A549 treated with AZD9567 at 1 μM for 4 hours (cell line): ENCODE measurements around the gene TRIM47. TPM values are rescaled to one million over a fixed set of nuclear protein-coding genes. Genes with fewer than 3 reads are reported as not detected.

Source experiments
- total RNA-seq: library from RNA; stranded (reverse); fragments of 200-300 nt; extraction: Qiagen RNA extraction; gene quantifications from 5 replicates; pipeline ENCODE4 v1.2.3, GENCODE V29; 2022; ENCODE audit not compliant: insufficient read depth

The TRIM47 gene
- total RNA-seq, result 149 to 167 TPM (median 156 TPM) in 5 replicates

GRCh38 chr17:75878174-75878998 lies at the start of gene TRIM47:
Gene TRIM47 (minus strand): TSS chr17:75878581. CDS start chr17:75878548, 33 bp downstream.

GRCh38 chr17:75904749-75905521 lies 26.6 kb upstream of the TRIM47 start, which contains the start of gene MRPL38:
Gene MRPL38 (minus strand): TSS chr17:75904884. CDS start chr17:75904875, 9 bp downstream.

DNA sequence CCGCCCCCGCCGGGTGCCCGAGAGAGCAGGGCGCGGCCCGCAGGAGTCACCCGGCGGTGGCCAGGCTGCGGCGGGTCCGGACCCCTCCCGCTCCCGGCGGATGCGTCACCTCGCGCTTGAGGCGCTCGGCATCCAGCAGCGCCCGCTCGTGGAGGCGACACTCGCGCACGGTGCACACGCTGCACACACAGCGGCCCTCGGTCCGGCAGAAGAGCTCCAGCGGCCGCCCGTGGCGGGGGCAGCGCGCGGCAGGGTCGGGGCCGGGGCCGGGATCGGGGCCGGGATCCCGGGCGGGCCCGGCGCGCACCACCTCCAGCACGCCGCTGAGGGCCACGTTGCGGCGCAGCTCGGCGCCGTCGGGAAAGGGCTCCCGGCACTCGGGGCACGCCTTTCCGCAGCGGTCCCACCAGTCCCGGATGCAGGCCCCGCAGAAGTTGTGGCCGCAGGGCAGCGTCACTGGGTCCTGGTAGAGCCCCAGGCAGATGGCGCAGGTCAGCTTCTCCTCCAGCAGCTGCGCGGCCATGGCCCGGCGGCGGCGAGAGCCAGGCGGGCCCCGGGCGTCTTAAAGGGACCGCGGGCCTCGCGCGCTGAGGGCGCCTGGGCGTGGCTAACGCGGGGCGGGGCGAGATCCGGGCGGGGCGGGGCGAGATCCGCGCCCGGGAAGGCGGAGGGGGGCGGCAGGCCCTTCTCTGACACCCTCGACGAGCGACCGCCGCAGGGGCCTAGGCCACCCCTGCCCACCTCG lies 18.2 kb upstream of the TRIM47 start, which contains the start of gene TRIM65:
Gene TRIM65 (minus strand): TSS at position 537 of the 745 bp plus-strand sequence. CDS start 14 bp downstream, at position 523.

GRCh38 chr17:75855310-75856061 lies 22.9 kb downstream of the TRIM47 start, which contains the start of gene WBP2:
Gene WBP2 (minus strand): TSS chr17:75855335. CDS start chr17:75855297, 38 bp downstream.

DNA sequence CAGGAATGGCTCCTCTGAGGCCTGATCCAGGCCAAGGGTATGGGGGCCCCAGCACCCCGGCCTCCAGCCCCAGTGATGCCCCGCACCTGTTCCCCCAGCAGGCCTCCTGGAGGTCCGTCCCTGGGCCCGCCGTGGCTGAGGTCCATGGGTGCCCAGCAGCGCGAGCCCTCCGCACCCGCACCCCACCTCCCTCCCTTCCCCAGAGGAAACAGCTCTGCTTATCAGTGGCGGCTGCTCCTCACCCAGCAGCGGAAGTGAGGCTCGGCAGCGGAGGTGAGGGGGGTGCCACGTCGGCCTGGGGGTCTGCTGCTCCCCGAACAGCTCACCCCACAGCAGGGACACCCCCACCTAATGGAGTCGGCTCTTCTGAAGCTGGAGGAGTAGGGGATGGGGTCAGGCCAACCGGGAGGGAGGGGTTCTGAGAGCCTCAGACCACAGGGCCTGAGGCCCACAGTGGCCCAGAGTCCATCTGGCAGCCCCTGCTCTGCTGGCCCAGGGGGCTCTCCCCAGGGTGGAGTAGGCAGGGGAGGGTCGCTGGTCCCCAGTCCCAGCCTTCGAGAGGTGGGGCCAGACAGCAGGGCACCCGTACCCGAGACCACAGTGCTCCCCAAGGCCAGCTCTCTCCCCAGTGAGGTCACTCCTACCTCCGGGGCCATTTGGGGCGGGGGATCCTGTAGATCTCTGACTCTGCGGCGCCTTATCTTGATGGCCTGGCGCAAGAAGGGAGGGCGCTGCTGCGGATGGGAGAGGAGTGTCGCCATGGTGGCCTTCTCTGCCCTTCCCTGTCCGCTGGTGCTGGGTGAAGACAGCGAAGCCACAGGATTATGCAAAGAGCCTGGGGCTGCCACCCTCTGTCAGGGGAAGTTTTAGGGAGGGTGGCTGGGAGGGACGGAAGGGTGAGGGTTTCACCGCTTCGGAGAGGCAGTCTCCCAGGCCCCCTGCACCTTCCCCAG lies 34.5 kb downstream of the TRIM47 start, which contains the start of gene UNC13D:
Gene UNC13D (minus strand): TSS at position 828 of the 953 bp plus-strand sequence. CDS start 67 bp downstream, at position 761.

Other genes starting within 250 kb of the TRIM47 start
- 0.64 to 0.79 TPM (median 0.72 TPM) in 4 of 5 replicates, not detected in the other for gene SMIM5, start 245.1 kb downstream of the TRIM47 start, total RNA-seq
- 23.8 to 30.3 TPM (median 27.1 TPM) in 5 replicates for gene RECQL5, start 211.4 kb downstream of the TRIM47 start, total RNA-seq
- gene SAP30BP, start 211.2 kb downstream of the TRIM47 start, total RNA-seq, result 124 to 134 TPM (median 129 TPM) in 5 replicates
- 79.7 to 102 TPM (median 95.5 TPM) in 5 replicates for gene ITGB4, start 157.1 kb downstream of the TRIM47 start, total RNA-seq
- 64.4 to 81.9 TPM (median 77.0 TPM) in 5 replicates for gene GALK1, start 113.4 kb downstream of the TRIM47 start, total RNA-seq
- gene UNK, start 93.8 kb downstream of the TRIM47 start, total RNA-seq, result 24.9 to 41.9 TPM (median 29.4 TPM) in 5 replicates
- 3.8 to 5.9 TPM (median 4.7 TPM) in 5 replicates for gene UNC13D, start 34.2 kb downstream of the TRIM47 start, total RNA-seq
- 76.9 to 93.6 TPM (median 84.8 TPM) in 5 replicates for gene WBP2, start 23.2 kb downstream of the TRIM47 start, total RNA-seq
- 24.6 to 42.5 TPM (median 37.6 TPM) in 5 replicates for gene TRIM65, start 18.4 kb upstream of the TRIM47 start, total RNA-seq
- 100 to 137 TPM (median 130 TPM) in 5 replicates for gene MRPL38, start 26.3 kb upstream of the TRIM47 start, total RNA-seq
- 5.0 to 9.4 TPM (median 8.5 TPM) in 5 replicates for gene FBF1, start 62.5 kb upstream of the TRIM47 start, total RNA-seq
- gene ACOX1, start 100.6 kb upstream of the TRIM47 start, total RNA-seq, result 16.3 to 17.6 TPM (median 17.1 TPM) in 5 replicates
- 23.0 to 25.8 TPM (median 25.3 TPM) in 5 replicates for gene TEN1, start 100.7 kb upstream of the TRIM47 start, total RNA-seq
- 4.6 to 5.5 TPM (median 5.0 TPM) in 4 of 5 replicates, not detected in the other for gene CDK3, start 122.3 kb upstream of the TRIM47 start, total RNA-seq
- gene EVPL, start 148.7 kb upstream of the TRIM47 start, total RNA-seq, result 8.9 to 18.2 TPM (median 16.9 TPM) in 5 replicates
- gene SRP68, start 193.9 kb upstream of the TRIM47 start, total RNA-seq, result 82.2 to 91.8 TPM (median 85.0 TPM) in 5 replicates
- 1.5 to 2.0 TPM (median 1.8 TPM) in 4 of 5 replicates, not detected in the other for gene GALR2, start 196.2 kb upstream of the TRIM47 start, total RNA-seq
- 0.21 to 0.52 TPM (median 0.46 TPM) in 4 of 5 replicates, not detected in the other for gene ZACN, start 200.6 kb upstream of the TRIM47 start, total RNA-seq
- gene EXOC7, start 225.2 kb upstream of the TRIM47 start, total RNA-seq, result 45.7 to 65.2 TPM (median 60.0 TPM) in 5 replicates